GM12872 (cell line): ENCODE measurements around the gene LIX1.

Experiments
- CTCF ChIP-seq: IDR thresholded peaks from 3 replicates; pipeline ENCODE4 v1.5.1; 2011; ENCODE audit warnings: low read depth, mild to moderate bottlenecking, low read length, moderate library complexity; ENCODE audit not compliant: insufficient read depth

LIX1 gene

GRCh38 chr5:97157689-97158088, 15.3 kb upstream of the LIX1 start:
- no peak for TF ChIP-seq CTCF

- TF ChIP-seq CTCF: no peak
Observed at GRCh38 chr5:97151370-97151769, 9.0 kb upstream of the LIX1 start.

- TF ChIP-seq CTCF: no peak
Observed at GRCh38 chr5:97150401-97150800, 8.0 kb upstream of the LIX1 start.

GRCh38 chr5:97149709-97150108, 7.3 kb upstream of the LIX1 start:
- no peak for TF ChIP-seq CTCF

GRCh38 chr5:97148288-97148687, 5.9 kb upstream of the LIX1 start:
- TF ChIP-seq CTCF: no peak

- no peak for TF ChIP-seq CTCF
Observed at GRCh38 chr5:97143704-97144103, 1.3 kb upstream of the LIX1 start.

- TF ChIP-seq CTCF: no peak
Observed at GRCh38 chr5:97141539-97141938, 872 bp downstream of the LIX1 start.

- TF ChIP-seq CTCF: no peak
Observed at GRCh38 chr5:97141031-97141430, 1.4 kb downstream of the LIX1 start.
